GM23338 (cell line): ENCODE measurements around the gene RBPJ. TPM values are rescaled to one million over a fixed set of nuclear protein-coding genes. Genes with fewer than 3 reads are reported as not detected.

ENCODE experiments used
- ATAC-seq: fragments of 200-7000 bp; cut with Tn5 transposase; 3 replicates; pipeline ENCODE4 v1.9.1; 2020
- DNase-seq: peaks from one replicate; pipeline ENCODE4 v3.0.0-alpha.2; 2015; ENCODE audit warnings: low spot score
- H2AFZ ChIP-seq: fragments of 200-600 bp; sonication (generic); 2 replicates; pipeline ENCODE4 v1.8.0; 2016; ENCODE audit warnings: antibody characterized with exemption, mild to moderate bottlenecking, moderate library complexity
- H3F3A ChIP-seq: fragments of 200-600 bp; sonication (generic); replicated peaks from 2 replicates; pipeline ENCODE4 v1.8.0; 2017; ENCODE audit warnings: antibody characterized with exemption, mixed run types, low read depth
- H3K27ac ChIP-seq: fragments of 200-600 bp; sonication (generic); 2 replicates; pipeline ENCODE4 v1.6.1; 2016; ENCODE audit warnings: low read depth
- H3K27me3 ChIP-seq: fragments of 200-600 bp; sonication (generic); 2 replicates; pipeline ENCODE4 v1.8.0; 2016; ENCODE audit warnings: mild to moderate bottlenecking, mixed run types, moderate library complexity; ENCODE audit not compliant: insufficient read depth
- H3K36me3 ChIP-seq: fragments of 200-600 bp; sonication (generic); 2 replicates; pipeline ENCODE4 v1.8.0; 2016; ENCODE audit warnings: mild to moderate bottlenecking; ENCODE audit not compliant: insufficient read depth
- H3K4me1 ChIP-seq: fragments of 200-600 bp; sonication (generic); 2 replicates; pipeline ENCODE4 v1.8.0; 2016; ENCODE audit warnings: mild to moderate bottlenecking, moderate library complexity; ENCODE audit not compliant: insufficient read depth
- H3K4me2 ChIP-seq: fragments of 200-600 bp; sonication (generic); 2 replicates; pipeline ENCODE4 v1.7.1; 2017; ENCODE audit warnings: mixed run types
- H3K4me3 ChIP-seq: fragments of 200-600 bp; sonication (generic); 2 replicates; pipeline ENCODE4 v1.6.1; 2016; ENCODE audit warnings: mixed run types
- H3K79me2 ChIP-seq: fragments of 200-600 bp; sonication (generic); replicated peaks from 2 replicates; pipeline ENCODE4 v1.8.0; 2017; ENCODE audit warnings: mild to moderate bottlenecking; ENCODE audit not compliant: insufficient read depth
- H3K9me2 ChIP-seq: fragments of 200-600 bp; sonication (generic); 2 replicates; pipeline ENCODE4 v1.8.0; 2017; ENCODE audit not compliant: insufficient read depth
- H4K20me1 ChIP-seq: fragments of 200-600 bp; sonication (generic); replicated peaks from 2 replicates; pipeline ENCODE4 v1.8.0; 2017; ENCODE audit warnings: mild to moderate bottlenecking; ENCODE audit not compliant: insufficient read depth
- H3K27ac Mint-ChIP-seq: 2 replicates; pipeline ENCODE4 v1.8.0; 2020; ENCODE audit warnings: inconsistent platforms, mild to moderate bottlenecking, moderate library complexity, mixed read lengths
- H3K27me3 Mint-ChIP-seq: 3 replicates; pipeline ENCODE4 v1.8.0; 2022; ENCODE audit warnings: low read depth, mild to moderate bottlenecking, moderate library complexity, mixed read lengths, inconsistent platforms; ENCODE audit not compliant: insufficient read depth, poor library complexity
- H3K36me3 Mint-ChIP-seq: 3 replicates; pipeline ENCODE4 v1.8.0; 2021; ENCODE audit warnings: low read depth, mild to moderate bottlenecking, inconsistent platforms, moderate library complexity, mixed read lengths
- H3K4me1 Mint-ChIP-seq: 3 replicates; pipeline ENCODE4 v1.8.0; 2020; ENCODE audit warnings: mild to moderate bottlenecking, inconsistent platforms, mixed read lengths
- H3K4me3 Mint-ChIP-seq: 3 replicates; pipeline ENCODE4 v1.8.0; 2021; ENCODE audit warnings: moderate library complexity, mild to moderate bottlenecking, inconsistent platforms, mixed read lengths
- H3K9me3 Mint-ChIP-seq: 3 replicates; pipeline ENCODE4 v1.8.0; 2020; ENCODE audit warnings: moderate library complexity, mild to moderate bottlenecking, inconsistent platforms, mixed read lengths
- CREB1 ChIP-seq: fragments of 250-450 bp; sonication (Bioruptor Pico); IDR thresholded peaks from 2 replicates; pipeline ENCODE4 v1.5.0; 2020; ENCODE audit warnings: low read depth, mild to moderate bottlenecking, moderate library complexity
- CTCF ChIP-seq, 2 experiments: fragments of 200-600 bp in 1 of 2; sonication (generic) in 1 of 2; conservative IDR thresholded peaks; 2 replicates each; pipeline versions ENCODE4 v1.5.1 to v1.6.1; 2016 to 2017; ENCODE audit warnings: antibody characterized with exemption in 2 of 2, low read depth in 2 of 2, mild to moderate bottlenecking in 2 of 2, moderate library complexity in 1 of 2
- ETS1 ChIP-seq: IDR thresholded peaks from 2 replicates; pipeline ENCODE4 v1.6.1; 2016; ENCODE audit warnings: antibody characterized with exemption
- EZH2 ChIP-seq: fragments of 200-600 bp; sonication (generic); IDR thresholded peaks from one replicate; pipeline ENCODE4 v1.8.0; 2017; ENCODE audit warnings: antibody characterized with exemption, mild to moderate bottlenecking, low read depth; ENCODE audit not compliant: unreplicated experiment
- EZH2phosphoT487 ChIP-seq: fragments of 200-600 bp; sonication (generic); IDR thresholded peaks from one replicate; pipeline ENCODE4 v1.8.1; 2018; ENCODE audit warnings: antibody characterized with exemption; ENCODE audit not compliant: unreplicated experiment
- JUNB ChIP-seq: IDR thresholded peaks from one replicate; pipeline ENCODE4 v1.6.1; 2016; ENCODE audit warnings: antibody characterized with exemption; ENCODE audit not compliant: unreplicated experiment
- NANOG ChIP-seq: IDR thresholded peaks from 2 replicates; pipeline ENCODE4 v1.6.1; 2016; ENCODE audit warnings: antibody characterized with exemption, borderline replicate concordance
- POLR2AphosphoS5 ChIP-seq: IDR thresholded peaks from 2 replicates; pipeline ENCODE4 v1.6.1; 2016; ENCODE audit warnings: antibody characterized with exemption, low read depth
- REST ChIP-seq: IDR thresholded peaks from one replicate; pipeline ENCODE4 v1.6.1; 2018; ENCODE audit warnings: antibody characterized with exemption; ENCODE audit not compliant: unreplicated experiment
- STAT1 ChIP-seq: IDR thresholded peaks from one replicate; pipeline ENCODE4 v1.6.1; 2016; ENCODE audit warnings: antibody characterized with exemption; ENCODE audit not compliant: unreplicated experiment
- ZNF114 ChIP-seq: fragments of 250-450 bp; sonication (Bioruptor Pico); IDR thresholded peaks from 2 replicates; pipeline ENCODE4 v1.5.0; 2020; ENCODE audit warnings: mild to moderate bottlenecking, moderate library complexity
- ZNF331 ChIP-seq: fragments of 250-450 bp; sonication (Bioruptor Pico); IDR thresholded peaks from 2 replicates; pipeline ENCODE4 v1.5.0; 2020; ENCODE audit warnings: low read depth, mild to moderate bottlenecking, moderate library complexity
- ZNF462 ChIP-seq: fragments of 250-450 bp; sonication (Bioruptor Pico); IDR thresholded peaks from 2 replicates; pipeline ENCODE4 v1.5.0; 2020; ENCODE audit warnings: mild to moderate bottlenecking, moderate library complexity
- polyA plus RNA-seq: library from polyadenylated mRNA; unstranded; fragments of >200 nt; fragmentation: Nextera tagmentation; extraction: Ambion mirVana; gene quantifications from 2 replicates; pipeline ENCODE4 v1.2.1, GENCODE V29; 2016
- total RNA-seq: library from RNA; depleted of rRNA; stranded (reverse); fragments of >200 nt; shearing (Covaris generic); gene quantifications from 2 replicates; pipeline ENCODE4 v1.2.3, GENCODE V29; 2014

Gene RBPJ
- total and polyA plus RNA-seq, 2 experiments from 2014 or later = 212 to 457 TPM

- Histone ChIP-seq H3K4me3 (no peak overlapping the region), H2AFZ (no peak overlapping the region), H3K4me2 (no peak overlapping the region), H3F3A (no peaks in the 10 kb centered on the region), H3K27ac (no peak overlapping the region), H3K27me3 (no peaks in the 10 kb centered on the region), H3K36me3 (no peaks in the 10 kb centered on the region), H3K79me2 (no peaks in the 10 kb centered on the region), H3K9me2 (no peaks in the 10 kb centered on the region), H3K4me1 (peaks cover 33% of the 10 kb centered on the region), H4K20me1 (no peaks in the 10 kb centered on the region)
- Mint-ChIP-seq H3K9me3 (no peaks in the 10 kb centered on the region; the same call in 2 of the 3 replicates), H3K27ac (no peak overlapping the region), H3K4me3 (no peak overlapping the region), H3K4me1 (peaks cover 22% of the 10 kb centered on the region), H3K27me3 (no peaks in the 10 kb centered on the region), H3K36me3 (no peaks in the 10 kb centered on the region)
- DNase-seq (no peak), ATAC-seq (no peak)
- TF ChIP-seq ZNF331 = no peak
- no peak for TF ChIP-seq JUNB
- TF ChIP-seq ZNF462 (CRISPR knock-in tag) = no peak
- TF ChIP-seq EZH2 = no peak
- TF ChIP-seq EZH2phosphoT487 = no peak
- TF ChIP-seq ZNF114 = no peak
- TF ChIP-seq POLR2AphosphoS5 = no peak
- TF ChIP-seq NANOG = no peak
- no peak for TF ChIP-seq STAT1
- TF ChIP-seq REST = no peak
- no peak for TF ChIP-seq ETS1
- TF ChIP-seq CREB1 (CRISPR knock-in tag) = no peak
- no peak for TF ChIP-seq CTCF (conservative IDR thresholded peaks at IDR 0.05; ENCODE audit: low read depth in 2 of 2)
Observed at GRCh38 chr4:26281881-26282280, 38.9 kb upstream of the RBPJ start.
